Rectal smooth muscle tissue (tissue), 1 donor: Measurements from ENCODE around the gene USP22.

Experiments used
- H3K27ac ChIP-seq: one replicate; pipeline ENCODE4 v1.7.0; 2013; ENCODE audit warnings: low read depth, low read length, inconsistent platforms
- H3K27me3 ChIP-seq: one replicate; pipeline ENCODE4 v1.7.0; 2013; ENCODE audit warnings: low read length; ENCODE audit not compliant: control insufficient read depth, insufficient read depth
- H3K36me3 ChIP-seq: one replicate; pipeline ENCODE4 v1.7.0; 2013; ENCODE audit warnings: low read length; ENCODE audit not compliant: control insufficient read depth, insufficient read depth
- H3K4me1 ChIP-seq: one replicate; pipeline ENCODE4 v1.7.0; 2013; ENCODE audit warnings: low read length; ENCODE audit not compliant: control insufficient read depth, insufficient read depth
- H3K4me3 ChIP-seq: one replicate; pipeline ENCODE4 v1.7.0; 2013; ENCODE audit warnings: low read length
- H3K9ac ChIP-seq: one replicate; pipeline ENCODE4 v1.7.0; 2013; ENCODE audit warnings: low read length

Gene USP22

DNA sequence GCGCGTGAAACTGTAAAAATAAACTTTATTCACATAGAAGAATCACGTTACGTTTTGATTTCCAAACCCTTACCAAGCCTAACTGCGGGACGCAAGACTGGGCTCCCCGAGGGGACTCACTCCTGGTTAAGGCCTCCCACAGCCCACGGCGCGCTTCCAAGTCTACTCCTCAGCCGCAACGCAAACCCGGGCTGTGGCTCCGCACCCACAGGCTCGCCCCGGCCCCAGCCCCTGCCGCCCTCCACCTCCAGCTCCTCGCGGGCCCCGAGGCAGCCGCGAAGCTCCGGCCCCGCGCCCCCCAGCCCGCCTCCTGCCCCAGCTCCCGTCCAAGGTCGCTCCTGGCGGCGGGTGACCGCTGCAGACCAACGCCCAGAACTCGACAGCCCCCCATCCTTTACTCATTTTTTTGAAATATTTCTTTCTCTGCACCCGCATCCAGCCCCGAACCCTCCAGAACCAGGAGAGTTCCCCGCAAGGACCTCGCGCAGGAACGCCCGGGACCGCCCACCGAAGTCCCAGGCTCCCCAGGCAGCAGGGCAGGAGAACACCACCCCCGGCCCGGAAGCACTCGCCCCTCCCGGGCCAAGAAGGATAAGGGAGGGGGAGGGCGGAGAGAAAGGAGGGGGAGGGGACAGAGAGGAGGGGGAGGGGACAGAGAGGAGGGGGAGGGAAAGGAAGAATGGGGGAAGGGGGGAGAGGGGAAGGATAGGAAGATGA is 912 bp downstream of the USP22 start:
- Histone ChIP-seq H3K4me3 (peak overlapping the region; percentile 95), H3K9ac (peak overlapping the region; percentile 99), H3K4me1 (peaks cover 20% of the 10 kb centered on the region), H3K27me3 (no peaks in the 10 kb centered on the region), H3K36me3 (no peaks in the 10 kb centered on the region), H3K27ac (peak overlapping the region; percentile 100)

DNA sequence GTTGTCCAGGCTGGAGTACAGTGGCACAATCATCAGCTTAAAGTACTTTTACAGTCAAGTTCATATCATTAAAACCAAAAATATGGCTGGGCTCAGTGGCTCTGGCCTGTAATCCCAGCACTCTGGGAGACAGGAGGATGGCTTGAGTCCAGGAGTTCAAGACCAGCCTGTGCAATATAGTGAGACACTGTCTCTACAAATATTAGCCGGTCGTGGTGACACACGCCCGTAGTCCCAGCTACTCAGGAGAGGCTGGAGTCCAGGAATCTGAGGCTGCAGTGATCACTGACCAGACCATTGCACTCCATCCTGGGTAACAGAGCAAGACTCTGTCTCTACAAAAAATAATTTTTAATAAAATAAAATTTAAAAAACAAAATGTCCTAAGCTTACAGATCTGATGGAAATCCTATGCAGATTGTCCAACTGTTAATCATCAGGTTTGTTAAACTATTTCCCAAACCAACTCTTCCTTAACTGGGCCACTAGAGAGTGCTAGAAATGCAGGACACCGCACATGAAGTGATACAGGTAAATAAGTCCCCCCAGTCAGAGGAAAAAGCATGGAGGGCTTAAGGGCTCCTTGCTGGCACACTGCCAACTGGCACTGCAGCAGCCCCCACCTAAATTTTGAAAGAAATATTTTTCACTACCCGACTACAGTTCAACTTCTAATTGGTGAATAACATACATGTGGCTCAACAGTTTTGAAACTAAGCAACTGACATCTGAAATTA is 2.8 kb downstream of the USP22 start:
- Histone ChIP-seq H3K36me3 (no peaks in the 10 kb centered on the region), H3K27me3 (no peaks in the 10 kb centered on the region), H3K4me1 (peaks cover 34% of the 10 kb centered on the region), H3K4me3 (peak overlapping the region; percentile 84), H3K27ac (peak overlapping the region; percentile 100), H3K9ac (no peak overlapping the region)

DNA sequence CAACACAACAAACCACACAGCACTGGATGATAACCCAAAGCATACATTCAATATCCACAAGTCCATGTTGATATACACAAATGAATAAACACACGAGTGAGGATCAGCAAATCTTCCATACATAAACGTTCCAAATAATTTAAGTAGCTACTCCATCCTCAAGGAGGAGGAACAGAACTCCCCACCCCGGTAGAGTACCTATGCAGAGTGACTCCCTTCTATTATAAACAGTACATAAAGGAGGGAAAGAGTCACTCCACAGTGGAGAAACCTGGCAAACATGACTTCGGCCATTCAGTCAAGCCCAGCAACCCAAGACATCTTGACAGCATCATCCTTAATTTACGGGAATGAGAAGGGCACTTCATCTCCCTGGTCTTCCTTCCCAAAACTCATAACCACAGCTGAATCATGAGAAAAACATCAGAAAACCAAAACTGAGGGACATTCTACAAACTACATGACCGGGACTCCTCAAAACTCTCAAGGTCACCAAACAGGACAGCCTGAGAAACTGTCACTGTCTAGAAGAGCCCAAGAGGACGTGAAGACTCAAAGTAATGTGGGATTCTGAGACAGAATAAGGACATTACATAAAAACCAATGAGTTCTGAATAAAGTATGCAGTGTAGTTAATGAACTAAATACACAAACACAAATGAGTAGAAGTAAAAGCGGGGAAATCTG is 5.6 kb downstream of the USP22 start:
- Histone ChIP-seq H3K4me1 (peaks cover 37% of the 10 kb centered on the region), H3K4me3 (no peak overlapping the region), H3K9ac (no peak overlapping the region), H3K36me3 (no peaks in the 10 kb centered on the region), H3K27me3 (no peaks in the 10 kb centered on the region), H3K27ac (no peak overlapping the region)

DNA sequence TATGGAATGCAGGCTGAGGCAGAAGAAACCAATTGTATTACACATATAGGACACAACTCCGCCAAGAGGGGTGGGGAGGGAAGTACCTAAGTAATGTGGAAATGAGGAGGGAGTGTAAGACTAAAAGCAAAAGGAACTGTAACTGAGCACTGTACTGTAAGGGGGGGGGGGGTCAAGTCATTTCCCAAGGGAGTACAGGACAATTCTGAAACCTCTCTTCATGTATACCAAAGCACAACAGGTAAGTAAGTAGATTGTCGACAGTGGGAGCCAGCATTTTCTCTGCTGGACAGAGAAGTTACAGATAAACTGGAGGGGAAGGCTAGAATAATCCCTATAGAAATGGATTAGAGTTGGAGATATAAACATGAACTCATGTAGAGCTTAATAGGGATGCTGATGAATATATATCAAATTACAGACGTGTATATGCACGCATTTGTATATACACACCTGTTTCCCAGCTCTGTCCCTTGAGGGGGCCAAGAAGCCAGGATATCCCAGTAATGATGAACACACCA is 6.4 kb downstream of the USP22 start:
- Histone ChIP-seq H3K27me3 (no peaks in the 10 kb centered on the region), H3K27ac (no peak overlapping the region), H3K4me1 (peaks cover 40% of the 10 kb centered on the region), H3K9ac (no peak overlapping the region), H3K36me3 (no peaks in the 10 kb centered on the region), H3K4me3 (no peak overlapping the region)

DNA sequence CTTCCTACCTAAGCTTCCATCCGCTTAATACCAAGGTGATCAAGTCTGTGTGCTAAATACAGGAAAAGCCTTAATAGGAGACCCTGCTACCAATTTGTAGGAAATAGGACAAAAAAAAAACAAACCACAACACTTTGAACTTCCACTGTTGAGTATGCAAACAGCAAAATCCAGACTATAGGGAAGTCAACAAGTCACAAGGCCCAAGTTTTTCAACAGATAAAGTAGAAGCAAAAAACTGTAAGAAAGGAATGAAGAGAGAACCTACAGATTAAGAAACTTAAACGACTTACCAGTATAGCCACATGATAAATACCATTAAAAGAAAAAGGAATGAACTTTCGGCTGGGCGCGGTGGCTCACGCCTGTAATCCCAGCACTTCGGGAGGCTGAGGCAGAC is 7.4 kb downstream of the USP22 start:
- H3K4me3 ChIP-seq = no peak overlapping the region
- no peak overlapping the region for H3K27ac ChIP-seq
- no peaks in the 10 kb centered on the region for H3K27me3 ChIP-seq
- peaks cover 37% of the 10 kb centered on the region for H3K4me1 ChIP-seq
- no peaks in the 10 kb centered on the region for H3K36me3 ChIP-seq
- H3K9ac ChIP-seq = no peak overlapping the region

DNA sequence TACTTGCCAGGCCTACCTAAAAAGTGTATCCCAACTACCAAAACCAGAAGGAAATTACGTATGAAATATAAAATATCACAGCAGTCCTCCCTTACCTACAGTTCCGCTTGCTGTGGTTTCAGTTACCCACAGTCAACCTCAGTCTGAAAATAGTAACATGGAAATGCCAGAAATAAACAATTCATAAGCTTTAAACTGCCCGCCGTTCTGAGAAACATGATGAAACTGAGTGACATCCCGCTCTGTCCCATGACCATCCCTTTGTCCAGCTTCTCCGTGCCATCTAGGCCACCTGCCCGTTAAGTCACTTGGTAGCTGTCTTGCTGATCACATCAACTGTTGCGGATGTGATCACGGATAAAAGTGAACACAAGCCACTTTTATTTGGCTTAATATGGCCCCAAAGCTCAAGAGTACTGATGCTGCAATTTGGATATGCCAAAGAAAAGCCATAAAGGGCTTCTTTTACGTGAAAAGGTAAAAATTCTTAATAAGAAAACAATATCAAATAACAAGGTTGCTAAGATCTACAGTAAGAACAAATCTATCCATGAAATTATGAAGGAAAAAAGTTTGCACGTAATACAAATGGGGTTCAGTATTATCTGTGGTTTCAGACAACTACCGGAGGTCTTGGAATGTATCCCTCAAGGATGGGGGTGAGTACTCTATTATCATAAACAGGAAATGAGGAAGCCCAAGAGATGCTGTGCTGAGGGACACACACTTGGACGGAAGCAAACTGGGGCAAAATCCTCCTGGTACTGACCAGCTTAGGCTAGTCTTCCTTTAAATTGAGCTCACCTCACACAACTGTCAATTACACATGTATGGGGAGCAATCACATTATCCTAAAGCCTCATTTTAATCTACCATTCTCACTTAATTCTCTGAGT is 8.2 kb downstream of the USP22 start:
- no peak overlapping the region for H3K9ac ChIP-seq
- peaks cover 34% of the 10 kb centered on the region for H3K4me1 ChIP-seq
- no peak overlapping the region for H3K27ac ChIP-seq
- peak overlapping the region; percentile 12 for H3K4me3 ChIP-seq
- H3K27me3 ChIP-seq = no peaks in the 10 kb centered on the region
- no peaks in the 10 kb centered on the region for H3K36me3 ChIP-seq

DNA sequence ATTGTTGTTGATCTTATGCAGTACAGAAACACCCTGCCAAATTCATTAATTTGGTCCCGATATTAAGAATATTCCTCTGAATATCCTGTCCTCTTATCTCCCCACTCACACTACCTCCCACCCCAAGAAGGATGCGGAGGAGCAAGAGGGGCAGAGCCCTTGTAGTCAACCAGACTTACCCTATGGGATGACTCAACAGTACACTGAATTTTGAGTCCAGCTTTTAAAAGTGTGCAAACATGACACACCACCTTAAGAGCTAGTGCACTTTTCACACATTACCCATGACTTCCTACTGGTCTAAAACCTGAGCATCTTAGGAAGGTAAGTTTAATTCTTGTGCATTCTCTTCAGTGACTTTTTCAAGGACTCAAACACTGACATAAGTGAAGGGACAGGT is 9.5 kb downstream of the USP22 start:
- peaks cover 42% of the 10 kb centered on the region for H3K4me1 ChIP-seq
- no peak overlapping the region for H3K27ac ChIP-seq
- peaks cover 5% of the 10 kb centered on the region for H3K36me3 ChIP-seq
- H3K27me3 ChIP-seq = no peaks in the 10 kb centered on the region
- no peak overlapping the region for H3K4me3 ChIP-seq
- no peak overlapping the region for H3K9ac ChIP-seq

DNA sequence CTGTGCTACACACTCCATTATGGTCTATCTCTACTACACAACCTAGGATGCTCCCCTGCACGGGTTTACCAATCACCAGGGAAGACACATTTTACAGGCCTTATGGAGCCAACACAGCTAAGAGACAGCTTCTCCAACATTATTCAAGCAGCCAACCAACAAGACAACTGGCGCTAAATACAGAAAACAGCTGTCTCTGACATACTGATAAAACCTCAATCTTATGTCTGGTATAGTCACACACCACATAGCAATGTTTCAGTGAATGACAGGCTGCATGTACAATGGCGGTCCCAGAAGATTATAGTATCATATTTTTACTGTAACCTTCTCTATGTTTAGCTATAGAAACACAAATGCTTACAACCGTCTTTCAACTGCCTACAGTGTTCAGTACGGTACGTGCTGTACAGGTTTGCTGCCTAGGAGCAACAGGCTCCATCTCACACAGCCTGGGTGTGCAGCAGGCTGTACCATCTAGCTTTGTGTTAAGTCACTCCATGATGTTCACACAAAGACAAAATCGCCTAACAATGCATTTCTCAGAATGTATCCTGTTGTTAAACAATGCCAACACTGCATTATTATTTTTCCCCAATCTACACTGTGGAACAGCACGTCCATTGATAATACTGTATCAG is 10.9 kb downstream of the USP22 start:
- H3K27me3 ChIP-seq = no peaks in the 10 kb centered on the region
- no peak overlapping the region for H3K27ac ChIP-seq
- H3K4me1 ChIP-seq = peaks cover 40% of the 10 kb centered on the region

DNA sequence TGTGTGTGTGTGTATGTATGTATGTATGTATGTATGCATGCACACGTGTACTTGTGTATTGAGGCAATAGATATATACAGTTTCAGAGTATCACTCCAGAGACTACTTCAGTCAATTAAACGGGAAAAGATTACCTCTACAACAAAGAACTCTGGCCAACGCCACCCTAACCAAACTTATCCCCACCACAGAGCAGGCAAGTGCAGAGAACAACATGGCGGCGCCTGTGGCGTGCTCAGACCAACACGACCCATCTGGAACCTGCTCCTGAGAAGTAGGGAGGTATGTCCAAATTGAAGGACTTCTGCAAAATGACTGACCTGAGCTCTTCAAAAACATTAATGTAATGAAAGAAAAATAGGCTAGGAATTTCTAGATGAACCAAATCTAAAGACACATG is 12.4 kb downstream of the USP22 start:
- Histone ChIP-seq H3K4me1 (peaks cover 29% of the 10 kb centered on the region), H3K4me3 (no peak overlapping the region), H3K36me3 (peaks cover 28% of the 10 kb centered on the region), H3K27me3 (no peaks in the 10 kb centered on the region), H3K27ac (no peak overlapping the region), H3K9ac (no peak overlapping the region)

More for the DNA sequence above, 10.9 kb downstream of the USP22 start:
- Histone ChIP-seq H3K9ac (no peak overlapping the region), H3K36me3 (peaks cover 15% of the 10 kb centered on the region), H3K4me3 (no peak overlapping the region)

DNA sequence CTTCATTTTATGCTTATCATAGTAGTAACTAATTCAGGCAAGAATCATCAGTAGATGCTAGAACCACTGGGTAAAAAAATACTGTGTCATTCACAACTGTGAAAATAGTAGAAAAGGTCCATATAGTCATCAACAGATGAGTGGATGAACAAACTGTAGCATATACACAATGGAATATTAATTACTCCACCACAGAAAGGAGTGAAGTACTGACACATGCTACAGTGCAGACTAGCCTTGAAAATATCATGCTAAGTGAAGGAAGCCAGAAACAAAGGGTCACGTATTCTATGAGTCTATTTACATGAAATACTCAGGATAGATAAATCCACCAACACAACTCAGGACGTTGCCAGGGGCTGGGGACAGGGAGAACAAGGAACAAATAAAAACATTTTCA is 13.3 kb downstream of the USP22 start:
- Histone ChIP-seq H3K4me3 (no peak overlapping the region), H3K27ac (peak overlapping the region; percentile 10), H3K27me3 (no peaks in the 10 kb centered on the region), H3K9ac (no peak overlapping the region), H3K4me1 (peaks cover 24% of the 10 kb centered on the region), H3K36me3 (peaks cover 29% of the 10 kb centered on the region)

DNA sequence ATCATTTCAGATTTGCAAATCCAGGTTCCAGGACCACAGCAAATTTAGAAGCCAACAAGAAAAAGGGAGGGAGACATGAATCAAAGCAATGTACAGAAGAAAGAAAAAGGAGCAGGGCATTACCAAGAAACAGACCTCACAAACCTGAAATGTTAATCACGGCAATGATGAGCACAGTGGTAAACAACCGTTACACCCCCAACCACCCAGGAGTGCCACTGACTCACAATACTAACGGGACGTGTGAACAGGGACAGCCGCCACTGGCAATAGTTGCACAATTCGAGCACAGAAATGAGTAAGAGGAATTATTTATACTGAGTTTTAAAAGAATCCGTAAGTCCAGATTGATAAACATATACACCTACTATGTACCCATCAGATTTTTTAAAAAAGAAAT is 13.8 kb downstream of the USP22 start:
- H3K36me3 ChIP-seq = peaks cover 29% of the 10 kb centered on the region
- peak overlapping the region; percentile 54 for H3K27ac ChIP-seq
- H3K27me3 ChIP-seq = no peaks in the 10 kb centered on the region
- H3K4me3 ChIP-seq = no peak overlapping the region
- H3K4me1 ChIP-seq = peaks cover 22% of the 10 kb centered on the region
- no peak overlapping the region for H3K9ac ChIP-seq
